WTC11 (cell line): ENCODE data around the gene ADGRV1. TPM values are rescaled to one million over a fixed set of nuclear protein-coding genes. Genes with fewer than 3 reads are reported as not detected.
A peak's percentile ranks its signal among the peaks of the same experiment; 100 is the strongest.

ENCODE experiments used
- ATAC-seq: fragments of 200-7000 bp; cut with Tn5 transposase; 2 replicates; pipeline ENCODE4 v1.10.0; 2021; ENCODE audit warnings: mild to moderate bottlenecking, moderate library complexity
- CTCF ChIA-PET: fragments of 300-600 bp; sonication (Branson Sonifier 250); formaldehyde crosslinking; loops from one replicate; lab custom pipeline; 2021; ENCODE audit warnings: antibody characterized with exemption; lab: Charles Lee
- POLR2A ChIA-PET: fragments of 350-600 bp; sonication (Branson Sonifier 250); formaldehyde crosslinking; loops from one replicate; lab custom pipeline; 2021; ENCODE audit warnings: antibody characterized with exemption; lab: Charles Lee
- DNase-seq: peaks from one replicate; pipeline ENCODE4 v3.0.0; 2021; ENCODE audit warnings: low spot score
- H3K27ac Mint-ChIP-seq: 2 replicates; pipeline ENCODE4 v1.8.0; 2021; ENCODE audit warnings: mixed read lengths
- H3K27me3 Mint-ChIP-seq: 2 replicates; pipeline ENCODE4 v1.8.0; 2021; ENCODE audit warnings: low read depth, mild to moderate bottlenecking, moderate library complexity, mixed read lengths
- H3K36me3 Mint-ChIP-seq: 2 replicates; pipeline ENCODE4 v1.8.0; 2021; ENCODE audit warnings: mixed read lengths
- H3K4me1 Mint-ChIP-seq: 2 replicates; pipeline ENCODE4 v1.8.0; 2022; ENCODE audit warnings: mixed read lengths
- H3K4me3 Mint-ChIP-seq: 2 replicates; pipeline ENCODE4 v1.8.0; 2021; ENCODE audit warnings: mild to moderate bottlenecking, moderate library complexity, mixed read lengths
- H3K9me3 Mint-ChIP-seq: 2 replicates; pipeline ENCODE4 v1.8.0; 2021; ENCODE audit warnings: mixed read lengths
- ATF1 ChIP-seq: sonication (generic); formaldehyde crosslinking; IDR thresholded peaks from 2 replicates; pipeline ENCODE4 v1.8.1; 2023; ENCODE audit warnings: mild to moderate bottlenecking, moderate library complexity, missing genetic modification reagents
- ERG ChIP-seq: fragments of 250-450 bp; sonication (Bioruptor Pico); IDR thresholded peaks from 2 replicates; pipeline ENCODE4 v1.8.0; 2021; ENCODE audit warnings: mild to moderate bottlenecking
- FOXK1 ChIP-seq: sonication (generic); formaldehyde crosslinking; IDR thresholded peaks from 2 replicates; pipeline ENCODE4 v1.8.0; 2022; ENCODE audit warnings: mild to moderate bottlenecking, moderate library complexity, missing genetic modification reagents
- HMGA2 ChIP-seq: fragments of 250-450 bp; sonication (Bioruptor Pico); IDR thresholded peaks from 2 replicates; pipeline ENCODE4 v1.4.0; 2021; ENCODE audit warnings: mild to moderate bottlenecking, moderate library complexity
- NR3C1 ChIP-seq: sonication (generic); formaldehyde crosslinking; conservative IDR thresholded peaks from 2 replicates; pipeline ENCODE4 v1.8.1; 2023; ENCODE audit warnings: low read depth, mild to moderate bottlenecking, missing genetic modification reagents
- PRRX2 ChIP-seq: fragments of 250-450 bp; sonication (Bioruptor Pico); IDR thresholded peaks from 2 replicates; pipeline ENCODE4 v1.8.0; 2021; ENCODE audit warnings: mild to moderate bottlenecking
- SP1 ChIP-seq: sonication (generic); formaldehyde crosslinking; conservative IDR thresholded peaks from 2 replicates; pipeline ENCODE4 v1.8.1; 2022; ENCODE audit warnings: missing genetic modification reagents
- TEAD4 ChIP-seq: sonication (generic); formaldehyde crosslinking; IDR thresholded peaks from 2 replicates; pipeline ENCODE4 v1.8.0; 2022; ENCODE audit warnings: mild to moderate bottlenecking, missing genetic modification reagents
- ZBTB43 ChIP-seq: sonication (generic); formaldehyde crosslinking; IDR thresholded peaks from 2 replicates; pipeline ENCODE4 v1.8.1; 2023; ENCODE audit warnings: mild to moderate bottlenecking, missing genetic modification reagents
- ZNF232 ChIP-seq: sonication (generic); formaldehyde crosslinking; IDR thresholded peaks from 2 replicates; pipeline ENCODE4 v1.8.0; 2022; ENCODE audit warnings: mild to moderate bottlenecking, missing genetic modification reagents
- ZNF425 ChIP-seq: fragments of 250-450 bp; sonication (Bioruptor Pico); conservative IDR thresholded peaks from 2 replicates; pipeline ENCODE4 v1.9.0; 2021; ENCODE audit warnings: mild to moderate bottlenecking
- ZNF512 ChIP-seq: sonication (generic); formaldehyde crosslinking; IDR thresholded peaks from 2 replicates; pipeline ENCODE4 v1.8.1; 2022; ENCODE audit warnings: missing genetic modification reagents, borderline replicate concordance
- total RNA-seq: library from RNA; stranded (reverse); gene quantifications from 3 replicates; pipeline ENCODE4 v1.2.3, GENCODE V29; 2021
- TF ChIP-seq, protein P1 (sequence below): sonication (generic); formaldehyde crosslinking; IDR thresholded peaks from 2 replicates; pipeline ENCODE4 v1.8.0; 2022; ENCODE audit warnings: missing genetic modification reagents
- TF ChIP-seq, protein P2 (sequence below): sonication (generic); formaldehyde crosslinking; IDR thresholded peaks from 2 replicates; pipeline ENCODE4 v1.8.0; 2023; ENCODE audit warnings: missing genetic modification reagents, mild to moderate bottlenecking, borderline replicate concordance

Gene ADGRV1
- total RNA-seq, 1 experiment from 2014 or later: 74.5 TPM

DNA sequence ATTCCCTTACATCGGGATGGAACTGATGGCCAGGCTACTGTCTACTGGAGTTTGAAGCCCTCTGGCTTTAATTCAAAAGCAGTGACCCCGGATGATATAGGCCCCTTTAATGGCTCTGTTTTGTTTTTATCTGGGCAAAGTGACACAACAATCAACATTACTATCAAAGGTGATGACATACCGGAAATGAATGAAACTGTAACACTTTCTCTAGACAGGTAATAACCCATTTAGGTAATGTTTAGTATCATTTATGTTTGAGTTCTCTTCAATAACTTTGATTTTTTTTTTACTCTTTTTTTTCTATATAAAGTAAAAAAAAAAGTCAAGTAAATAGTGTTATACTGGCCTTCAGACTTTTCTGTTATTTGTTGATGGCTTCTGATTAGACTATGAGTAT lies 79.1 kb downstream of the ADGRV1 start (continued):
- TF ChIP-seq, protein P1, sequence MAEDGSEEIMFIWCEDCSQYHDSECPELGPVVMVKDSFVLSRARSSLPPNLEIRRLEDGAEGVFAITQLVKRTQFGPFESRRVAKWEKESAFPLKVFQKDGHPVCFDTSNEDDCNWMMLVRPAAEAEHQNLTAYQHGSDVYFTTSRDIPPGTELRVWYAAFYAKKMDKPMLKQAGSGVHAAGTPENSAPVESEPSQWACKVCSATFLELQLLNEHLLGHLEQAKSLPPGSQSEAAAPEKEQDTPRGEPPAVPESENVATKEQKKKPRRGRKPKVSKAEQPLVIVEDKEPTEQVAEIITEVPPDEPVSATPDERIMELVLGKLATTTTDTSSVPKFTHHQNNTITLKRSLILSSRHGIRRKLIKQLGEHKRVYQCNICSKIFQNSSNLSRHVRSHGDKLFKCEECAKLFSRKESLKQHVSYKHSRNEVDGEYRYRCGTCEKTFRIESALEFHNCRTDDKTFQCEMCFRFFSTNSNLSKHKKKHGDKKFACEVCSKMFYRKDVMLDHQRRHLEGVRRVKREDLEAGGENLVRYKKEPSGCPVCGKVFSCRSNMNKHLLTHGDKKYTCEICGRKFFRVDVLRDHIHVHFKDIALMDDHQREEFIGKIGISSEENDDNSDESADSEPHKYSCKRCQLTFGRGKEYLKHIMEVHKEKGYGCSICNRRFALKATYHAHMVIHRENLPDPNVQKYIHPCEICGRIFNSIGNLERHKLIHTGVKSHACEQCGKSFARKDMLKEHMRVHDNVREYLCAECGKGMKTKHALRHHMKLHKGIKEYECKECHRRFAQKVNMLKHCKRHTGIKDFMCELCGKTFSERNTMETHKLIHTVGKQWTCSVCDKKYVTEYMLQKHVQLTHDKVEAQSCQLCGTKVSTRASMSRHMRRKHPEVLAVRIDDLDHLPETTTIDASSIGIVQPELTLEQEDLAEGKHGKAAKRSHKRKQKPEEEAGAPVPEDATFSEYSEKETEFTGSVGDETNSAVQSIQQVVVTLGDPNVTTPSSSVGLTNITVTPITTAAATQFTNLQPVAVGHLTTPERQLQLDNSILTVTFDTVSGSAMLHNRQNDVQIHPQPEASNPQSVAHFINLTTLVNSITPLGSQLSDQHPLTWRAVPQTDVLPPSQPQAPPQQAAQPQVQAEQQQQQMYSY (CRISPR knock-in tag): no peak
- no peak for TF ChIP-seq ZNF232 (CRISPR knock-in tag)

GRCh38 chr5:90638878-90639277 lies 80.3 kb downstream of the ADGRV1 start:
- TF ChIP-seq ZNF512 (CRISPR knock-in tag) (no peak), ERG (CRISPR knock-in tag) (no peak), FOXK1 (CRISPR knock-in tag) (no peak), NR3C1 (CRISPR knock-in tag) (no peak), ZBTB43 (CRISPR knock-in tag) (no peak), HMGA2 (CRISPR knock-in tag) (no peak), PRRX2 (CRISPR knock-in tag) (no peak), SP1 (CRISPR knock-in tag) (no peak), TEAD4 (no peak), ZNF425 (CRISPR knock-in tag) (no peak), ATF1 (CRISPR knock-in tag) (no peak)
- TF ChIP-seq, protein P2, sequence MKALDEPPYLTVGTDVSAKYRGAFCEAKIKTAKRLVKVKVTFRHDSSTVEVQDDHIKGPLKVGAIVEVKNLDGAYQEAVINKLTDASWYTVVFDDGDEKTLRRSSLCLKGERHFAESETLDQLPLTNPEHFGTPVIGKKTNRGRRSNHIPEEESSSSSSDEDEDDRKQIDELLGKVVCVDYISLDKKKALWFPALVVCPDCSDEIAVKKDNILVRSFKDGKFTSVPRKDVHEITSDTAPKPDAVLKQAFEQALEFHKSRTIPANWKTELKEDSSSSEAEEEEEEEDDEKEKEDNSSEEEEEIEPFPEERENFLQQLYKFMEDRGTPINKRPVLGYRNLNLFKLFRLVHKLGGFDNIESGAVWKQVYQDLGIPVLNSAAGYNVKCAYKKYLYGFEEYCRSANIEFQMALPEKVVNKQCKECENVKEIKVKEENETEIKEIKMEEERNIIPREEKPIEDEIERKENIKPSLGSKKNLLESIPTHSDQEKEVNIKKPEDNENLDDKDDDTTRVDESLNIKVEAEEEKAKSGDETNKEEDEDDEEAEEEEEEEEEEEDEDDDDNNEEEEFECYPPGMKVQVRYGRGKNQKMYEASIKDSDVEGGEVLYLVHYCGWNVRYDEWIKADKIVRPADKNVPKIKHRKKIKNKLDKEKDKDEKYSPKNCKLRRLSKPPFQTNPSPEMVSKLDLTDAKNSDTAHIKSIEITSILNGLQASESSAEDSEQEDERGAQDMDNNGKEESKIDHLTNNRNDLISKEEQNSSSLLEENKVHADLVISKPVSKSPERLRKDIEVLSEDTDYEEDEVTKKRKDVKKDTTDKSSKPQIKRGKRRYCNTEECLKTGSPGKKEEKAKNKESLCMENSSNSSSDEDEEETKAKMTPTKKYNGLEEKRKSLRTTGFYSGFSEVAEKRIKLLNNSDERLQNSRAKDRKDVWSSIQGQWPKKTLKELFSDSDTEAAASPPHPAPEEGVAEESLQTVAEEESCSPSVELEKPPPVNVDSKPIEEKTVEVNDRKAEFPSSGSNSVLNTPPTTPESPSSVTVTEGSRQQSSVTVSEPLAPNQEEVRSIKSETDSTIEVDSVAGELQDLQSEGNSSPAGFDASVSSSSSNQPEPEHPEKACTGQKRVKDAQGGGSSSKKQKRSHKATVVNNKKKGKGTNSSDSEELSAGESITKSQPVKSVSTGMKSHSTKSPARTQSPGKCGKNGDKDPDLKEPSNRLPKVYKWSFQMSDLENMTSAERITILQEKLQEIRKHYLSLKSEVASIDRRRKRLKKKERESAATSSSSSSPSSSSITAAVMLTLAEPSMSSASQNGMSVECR (CRISPR knock-in tag): no peak
- Mint-ChIP-seq H3K27ac (peak overlapping the region; percentile 58), H3K36me3 (peaks cover 3% of the 10 kb centered on the region; the same call in 1 of the 2 replicates), H3K9me3 (no peaks in the 10 kb centered on the region), H3K4me1 (peaks cover 13% of the 10 kb centered on the region), H3K27me3 (no peaks in the 10 kb centered on the region), H3K4me3 (no peak overlapping the region)
- ChIA-PET CTCF (no interaction called here), POLR2A (no interaction called here)
- DNase-seq (no peak), ATAC-seq (no peak)
